SHP77 treated with DMSO at 0.1 percent for 48 hours (cell line): ENCODE results near the gene SLC6A6.
"Not testable (repeated sequence)": the region's sequence is repeated elsewhere in the genome, so short reads cannot be mapped to it uniquely, and the experiment has no call there.

Experiments used
- DNase-seq: peaks from one replicate; lab custom pipeline; 2025; lab: John Stamatoyannopoulos, UW

The SLC6A6 gene

DNA sequence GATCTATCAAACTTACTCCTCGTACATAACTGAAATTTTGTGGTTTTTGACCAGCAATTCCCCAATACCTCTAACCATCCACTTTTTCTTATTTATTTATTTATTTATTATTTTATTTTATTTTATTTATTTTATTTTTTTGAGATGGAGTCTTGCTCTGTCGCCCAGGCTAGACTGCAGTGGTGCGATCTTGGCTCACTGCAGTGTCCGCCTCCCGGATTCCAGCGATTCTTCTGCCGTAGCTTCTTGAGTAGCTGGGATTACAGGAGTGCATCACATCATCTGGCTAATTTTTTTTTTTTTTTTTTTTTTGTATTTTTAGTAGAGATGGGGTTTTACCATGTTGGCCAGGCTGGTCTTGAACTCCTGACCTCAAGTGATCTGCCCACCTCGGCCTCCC, 35.3 kb downstream of the SLC6A6 start:
- DNase-seq, result not testable (repeated sequence)

DNA sequence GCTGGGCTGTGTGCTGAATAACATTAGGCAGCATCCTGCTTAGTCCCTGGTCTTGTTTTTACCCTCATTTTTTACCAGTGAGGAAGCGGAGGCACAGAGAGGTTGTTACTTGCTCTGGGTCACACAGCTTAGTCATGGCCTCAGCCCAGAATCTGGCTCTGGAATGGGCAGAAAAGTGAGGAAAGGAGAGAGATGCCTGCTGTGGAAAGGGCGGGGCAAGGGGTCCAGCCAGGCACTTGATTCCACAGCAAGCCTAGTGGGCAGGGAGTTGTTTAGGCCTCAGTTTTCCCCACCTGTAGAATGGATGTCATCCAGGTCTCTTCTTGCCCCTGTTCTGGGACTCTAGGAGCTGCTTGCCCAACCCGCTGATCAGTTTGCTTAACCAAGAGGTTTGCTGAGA, 35.9 kb downstream of the SLC6A6 start:
- no peak for DNase-seq

- DNase-seq, result no peak
Observed at GRCh38 chr3:14438929-14439328, 36.5 kb downstream of the SLC6A6 start.

DNA sequence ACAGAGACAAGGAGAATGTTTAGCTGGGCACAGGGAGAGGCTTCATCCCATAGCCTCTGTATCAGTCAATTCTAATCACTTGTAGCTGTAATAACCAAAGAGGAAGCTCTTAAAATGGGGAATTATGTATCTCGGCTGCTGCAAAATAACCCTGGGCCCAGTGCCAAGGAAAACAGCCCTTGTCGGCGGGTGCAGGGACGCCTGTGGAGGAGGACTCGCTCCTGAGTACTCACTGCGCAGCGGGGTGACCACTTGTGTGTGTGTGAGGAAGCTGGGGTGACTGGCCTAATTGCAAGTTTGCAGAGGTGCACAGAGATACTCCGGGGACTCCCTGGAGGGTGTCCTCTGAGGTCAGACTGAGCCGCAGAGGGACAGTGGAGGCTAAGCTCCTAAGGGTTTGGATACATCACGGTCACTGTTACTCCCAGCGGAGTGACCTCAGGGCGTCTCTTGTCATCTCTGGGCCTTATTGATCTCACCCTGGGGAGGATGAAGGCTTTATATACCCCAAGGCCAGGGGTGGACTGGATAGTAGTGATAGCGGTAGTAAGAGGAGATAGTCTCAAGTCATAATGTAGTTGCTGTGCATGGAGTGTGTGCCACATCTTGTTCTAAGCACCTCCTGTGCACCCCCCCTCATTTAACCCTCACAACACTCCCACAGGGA, 37.2 kb downstream of the SLC6A6 start:
- DNase-seq, result peak; percentile 71

DNA sequence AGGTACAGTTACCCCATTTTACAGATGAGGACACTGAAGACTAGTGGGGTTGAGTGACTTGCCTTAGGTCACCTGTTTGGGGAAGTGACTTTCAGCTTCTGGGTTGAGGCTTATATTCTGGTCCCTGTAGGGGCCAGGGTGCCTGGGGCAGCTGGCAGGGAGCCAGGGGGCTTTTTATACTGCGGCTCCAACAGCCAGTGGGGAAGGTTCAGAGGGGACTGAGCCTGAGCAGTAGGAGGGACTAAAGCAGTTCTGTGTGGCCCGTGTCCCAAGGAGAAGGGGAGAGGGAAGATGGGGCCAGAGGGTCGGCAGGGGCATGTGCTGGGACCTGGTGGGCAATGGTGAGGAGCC, 37.7 kb downstream of the SLC6A6 start:
- no peak for DNase-seq

DNA sequence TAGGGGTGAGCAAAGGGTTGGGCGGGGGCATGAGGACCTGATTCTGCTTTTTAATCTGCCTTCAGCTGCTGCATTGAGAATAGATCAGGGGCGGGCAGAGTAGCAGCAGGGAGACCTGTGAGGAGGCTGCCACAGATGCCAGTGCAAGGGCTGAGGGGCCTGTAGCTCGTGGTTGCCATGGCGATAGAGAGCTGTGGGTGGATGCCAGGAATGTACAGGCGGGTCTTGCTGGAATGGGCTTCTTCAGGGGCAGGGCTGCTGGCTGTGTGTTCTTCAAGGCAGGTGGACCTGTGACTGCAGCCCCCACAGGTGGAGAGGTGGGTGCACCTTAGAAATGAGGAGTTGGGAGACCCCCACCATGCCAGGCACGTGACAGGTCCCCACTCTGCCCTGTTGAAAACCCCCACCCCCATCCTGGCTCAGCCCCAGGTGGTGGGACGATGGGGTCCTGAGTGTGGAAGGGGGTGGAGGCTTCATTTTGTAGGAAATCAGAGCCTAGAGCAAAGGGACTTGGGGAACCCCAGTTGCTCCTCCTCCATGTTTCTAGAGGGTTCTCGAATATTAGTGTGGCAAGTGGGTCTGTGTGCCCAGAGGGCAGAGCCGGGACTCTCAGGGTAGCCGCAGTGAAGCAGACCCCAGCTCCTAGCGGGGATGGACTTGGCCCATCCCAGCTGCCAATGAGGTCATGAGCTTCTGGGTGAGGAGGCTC, 38.3 kb downstream of the SLC6A6 start:
- no peak for DNase-seq

DNA sequence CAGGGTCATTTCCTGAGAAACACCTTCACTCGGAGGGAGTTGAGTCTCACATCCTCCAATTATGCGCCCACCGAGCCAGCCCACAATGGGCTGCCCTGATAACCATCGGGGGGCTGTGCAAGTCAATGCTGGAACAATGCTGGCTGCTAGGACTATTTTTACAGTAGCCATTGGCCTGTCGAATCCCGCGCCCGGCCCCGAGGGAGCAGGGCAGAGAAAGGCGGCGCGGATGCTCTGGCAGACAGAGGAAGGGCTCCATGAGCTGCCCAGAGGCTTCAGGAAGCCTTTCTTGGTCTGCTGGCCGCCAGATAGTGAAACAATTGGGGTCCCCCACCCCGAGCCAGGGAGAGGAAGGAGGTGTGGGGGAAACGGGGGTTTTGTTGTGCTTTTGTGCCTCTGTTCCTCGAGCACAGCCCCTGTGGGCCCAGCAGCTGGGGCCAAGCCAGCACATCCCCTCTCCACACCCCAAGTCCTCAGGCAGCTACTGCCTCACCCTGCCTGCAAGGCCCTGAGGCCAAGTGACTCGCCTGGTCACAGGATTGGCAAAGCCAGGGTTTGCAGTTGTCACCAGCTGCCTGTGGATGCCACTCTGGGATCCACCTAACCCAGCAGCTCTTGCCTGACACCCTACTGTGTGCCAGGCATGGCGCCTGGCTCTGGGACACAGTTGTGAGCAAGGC, 39.0 kb downstream of the SLC6A6 start:
- DNase-seq, result no peak

GRCh38 chr3:14441920-14442300, 39.5 kb downstream of the SLC6A6 start:
- DNase-seq, result no peak

GRCh38 chr3:14444380-14444779, 42.0 kb downstream of the SLC6A6 start:
- no peak for DNase-seq

GRCh38 chr3:14445773-14446172, 43.4 kb downstream of the SLC6A6 start:
- no peak for DNase-seq

DNA sequence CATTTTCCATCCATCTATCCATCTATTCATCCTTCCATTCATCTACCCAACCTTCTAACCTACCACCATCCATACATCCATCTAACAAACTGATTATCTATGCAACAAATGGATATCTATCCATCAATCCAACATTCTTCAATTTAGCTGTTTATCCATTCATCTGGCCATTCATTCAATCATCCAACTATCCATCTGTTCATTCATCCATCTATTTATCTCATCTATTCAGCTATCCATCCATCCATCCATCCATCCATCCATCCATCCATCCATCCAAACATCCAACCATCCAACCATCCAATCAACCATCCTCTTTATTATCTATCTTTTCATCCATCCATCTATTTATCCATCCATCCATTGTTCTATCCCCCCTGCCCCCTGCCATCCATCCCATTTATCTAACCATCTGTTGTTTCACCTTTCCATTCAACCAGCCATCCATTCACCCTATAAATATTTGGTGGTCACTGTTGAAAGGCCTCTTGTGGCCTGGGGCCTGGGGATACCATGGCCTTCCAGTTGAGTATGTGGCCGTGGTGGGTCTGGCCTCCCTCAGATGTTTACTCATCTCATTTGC, 44.7 kb downstream of the SLC6A6 start:
- DNase-seq, result no peak

GRCh38 chr3:14448063-14448462, 45.7 kb downstream of the SLC6A6 start:
- DNase-seq, result no peak

- DNase-seq, result no peak
Observed at GRCh38 chr3:14448756-14449727, 46.6 kb downstream of the SLC6A6 start.

- DNase-seq, result no peak
Observed at GRCh38 chr3:14450506-14450905, 48.1 kb downstream of the SLC6A6 start.

GRCh38 chr3:14450922-14451606, 48.7 kb downstream of the SLC6A6 start:
- no peak for DNase-seq

DNA sequence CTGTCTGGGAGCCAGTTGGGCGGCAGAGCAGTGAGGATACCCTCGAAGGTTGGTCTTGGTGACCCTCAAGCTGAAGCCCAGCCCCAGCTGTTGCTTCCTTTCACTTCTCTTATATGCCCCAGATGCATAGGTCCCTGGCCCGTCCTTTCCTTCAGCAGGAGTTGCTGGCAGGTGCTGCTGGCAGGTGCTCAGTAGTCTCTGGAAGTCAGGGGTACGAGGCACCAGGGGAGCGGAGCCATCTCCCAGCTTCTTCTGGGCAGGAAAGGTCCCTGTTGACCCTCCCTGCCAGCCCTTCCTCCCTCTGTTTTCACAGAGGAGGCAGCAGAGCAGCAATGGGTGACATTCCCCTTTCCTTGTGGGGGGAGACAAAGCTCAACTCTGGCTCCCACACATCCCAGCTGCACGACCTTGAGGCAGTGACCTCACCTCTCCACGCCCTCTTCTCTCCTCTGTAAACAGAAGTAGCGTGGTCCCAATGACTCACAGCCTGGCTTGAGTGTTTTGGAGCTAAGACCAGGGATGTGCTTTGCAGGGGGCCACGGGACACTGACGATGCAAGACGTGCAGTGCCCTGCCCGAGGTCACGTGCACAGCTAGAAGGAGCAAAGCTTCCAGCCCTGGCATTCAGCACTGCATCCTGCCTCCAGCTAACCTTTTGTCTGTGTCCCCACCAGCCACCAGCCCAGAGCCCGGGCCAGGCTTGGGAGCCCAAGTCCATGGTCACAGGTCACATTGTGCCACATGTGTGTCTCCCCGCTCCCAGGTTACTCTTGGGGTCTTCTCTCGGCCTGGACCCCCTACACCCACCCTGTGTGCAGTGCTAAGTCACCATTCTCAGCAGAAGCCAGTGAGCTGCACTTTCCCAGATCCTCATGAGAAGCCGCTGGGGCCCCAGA, 49.7 kb downstream of the SLC6A6 start:
- peak; percentile 22 for DNase-seq

DNA sequence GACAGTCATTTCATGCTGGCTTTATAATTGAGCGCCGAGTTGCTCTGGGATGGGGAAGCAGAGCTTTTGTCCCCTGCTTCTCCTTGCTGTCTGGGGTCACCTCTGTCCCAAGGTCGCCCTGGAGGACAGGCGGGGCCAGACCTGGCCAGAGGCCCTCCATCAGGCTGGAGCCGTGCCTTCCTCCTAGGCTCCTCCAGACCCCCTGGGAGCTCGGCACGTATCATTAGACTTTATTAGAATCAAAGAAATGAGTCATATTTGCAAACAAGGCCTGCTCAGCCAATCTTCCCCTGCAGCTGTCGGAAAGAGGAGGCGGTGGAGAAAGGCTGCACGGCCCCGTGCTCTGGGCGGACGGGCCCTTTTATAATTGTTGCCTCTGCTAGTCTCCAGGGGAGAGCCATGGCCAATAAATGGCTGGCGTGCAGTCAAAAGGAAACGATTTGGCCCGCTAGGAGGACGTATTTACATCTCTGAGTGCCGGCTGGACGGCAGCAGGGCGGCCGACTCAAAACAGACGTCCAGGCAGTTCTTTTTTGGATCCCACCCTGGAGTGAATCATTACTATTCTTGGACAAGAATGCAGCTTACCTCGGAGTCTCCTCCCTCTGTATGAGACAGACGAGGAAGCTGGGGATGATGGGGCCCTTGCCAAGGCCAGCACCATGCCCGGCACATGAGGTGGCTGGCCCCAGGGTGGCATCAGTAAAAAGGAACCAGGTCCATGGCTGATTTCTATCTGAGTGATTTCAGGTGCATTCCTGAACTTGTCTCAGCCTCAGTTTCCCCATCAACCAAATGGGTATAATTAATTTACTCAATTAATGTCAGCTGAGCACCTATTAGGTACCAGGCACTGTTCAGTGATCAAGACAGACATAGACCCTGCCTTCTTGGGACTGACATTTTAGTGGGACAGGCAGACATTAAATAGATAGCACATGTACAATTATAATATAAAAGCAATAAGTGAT, 50.6 kb downstream of the SLC6A6 start:
- peak; percentile 83 for DNase-seq

GRCh38 chr3:14453876-14454638, 51.7 kb downstream of the SLC6A6 start:
- DNase-seq, result no peak
